NCI-H2171 treated with DMSO at 0.1 percent for 48 hours (cell line): Measurements from ENCODE around the gene PCDHA8.
"Not testable (repeated sequence)": the region's sequence is repeated elsewhere in the genome, so short reads cannot be mapped to it uniquely, and the experiment has no call there.

ENCODE experiments used
- DNase-seq: peaks from one replicate; lab custom pipeline; 2025; lab: John Stamatoyannopoulos, UW

PCDHA8 gene

DNA sequence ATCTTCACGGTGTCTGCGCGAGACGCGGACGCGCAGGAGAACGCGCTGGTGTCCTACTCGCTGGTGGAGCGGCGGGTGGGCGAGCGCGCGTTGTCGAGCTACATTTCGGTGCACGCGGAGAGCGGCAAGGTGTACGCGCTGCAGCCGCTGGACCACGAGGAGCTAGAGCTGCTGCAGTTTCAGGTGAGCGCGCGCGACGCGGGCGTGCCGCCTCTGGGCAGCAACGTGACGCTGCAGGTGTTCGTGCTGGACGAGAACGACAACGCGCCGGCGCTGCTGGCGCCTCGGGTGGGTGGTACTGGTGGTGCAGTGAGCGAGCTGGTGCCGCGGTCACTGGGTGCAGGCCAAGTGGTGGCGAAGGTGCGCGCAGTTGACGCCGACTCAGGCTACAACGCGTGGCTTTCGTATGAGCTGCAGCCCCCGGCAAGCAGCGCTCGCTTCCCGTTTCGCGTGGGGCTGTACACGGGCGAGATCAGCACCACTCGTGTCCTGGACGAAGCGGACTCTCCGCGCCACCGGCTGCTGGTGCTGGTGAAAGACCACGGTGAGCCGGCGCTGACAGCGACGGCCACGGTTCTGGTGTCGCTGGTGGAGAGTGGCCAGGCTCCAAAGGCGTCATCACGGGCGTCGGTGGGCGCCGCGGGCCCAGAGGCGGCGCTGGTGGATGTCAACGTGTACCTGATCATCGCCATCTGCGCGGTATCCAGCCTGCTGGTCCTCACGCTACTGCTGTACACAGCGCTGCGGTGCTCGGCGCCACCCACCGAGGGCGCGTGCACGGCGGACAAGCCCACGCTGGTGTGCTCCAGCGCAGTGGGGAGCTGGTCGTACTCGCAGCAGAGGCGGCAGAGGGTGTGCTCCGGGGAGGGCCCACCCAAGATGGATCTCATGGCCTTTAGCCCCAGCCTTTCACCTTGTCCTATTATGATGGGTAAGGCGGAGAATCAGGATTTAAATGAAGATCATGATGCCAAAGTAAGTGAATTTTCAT, 11.2 kb upstream of the PCDHA8 start:
- DNase-seq: not testable (repeated sequence)

DNA sequence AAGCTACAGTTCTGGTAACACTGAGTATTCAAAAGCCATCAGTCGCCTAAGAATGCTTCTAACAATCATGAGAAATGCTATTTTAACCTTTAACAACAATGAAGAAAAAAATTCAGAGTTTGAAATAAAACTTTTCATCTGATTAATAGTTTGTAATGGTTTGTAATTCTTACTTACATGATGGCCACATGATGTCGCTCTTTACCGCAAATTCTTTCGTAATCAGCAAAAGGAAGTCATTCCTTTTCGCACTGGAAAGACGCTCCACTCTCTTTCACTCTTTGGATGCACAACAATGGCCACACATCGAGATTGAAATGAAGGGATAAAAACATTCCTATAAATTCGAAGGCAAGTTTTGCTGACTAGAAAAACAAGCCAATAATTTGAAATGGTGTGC, 7.0 kb upstream of the PCDHA8 start, which contains the start of gene PCDHA7:
Gene PCDHA7 (plus strand): TSS at position 277 of the 400 bp plus-strand sequence. CDS start 115 bp downstream, at position 392.
- no peak for DNase-seq

DNA sequence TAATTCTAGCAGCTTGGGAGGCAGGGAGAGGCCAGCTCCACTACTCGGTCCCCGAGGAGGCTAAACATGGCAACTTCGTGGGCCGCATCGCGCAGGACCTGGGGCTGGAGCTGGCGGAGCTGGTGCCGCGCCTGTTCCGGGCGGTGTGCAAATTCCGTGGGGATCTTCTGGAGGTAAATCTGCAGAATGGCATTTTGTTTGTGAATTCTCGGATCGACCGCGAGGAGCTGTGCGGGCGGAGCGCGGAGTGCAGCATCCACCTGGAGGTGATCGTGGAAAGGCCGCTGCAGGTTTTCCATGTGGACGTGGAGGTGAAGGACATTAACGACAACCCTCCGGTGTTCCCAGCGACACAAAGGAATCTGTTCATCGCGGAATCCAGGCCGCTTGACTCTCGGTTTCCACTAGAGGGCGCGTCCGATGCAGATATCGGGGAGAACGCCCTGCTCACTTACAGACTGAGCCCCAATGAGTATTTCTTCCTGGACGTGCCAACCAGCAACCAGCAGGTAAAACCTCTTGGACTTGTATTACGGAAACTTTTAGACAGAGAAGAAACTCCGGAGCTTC, 6.5 kb upstream of the PCDHA8 start:
- not testable (repeated sequence) for DNase-seq

DNA sequence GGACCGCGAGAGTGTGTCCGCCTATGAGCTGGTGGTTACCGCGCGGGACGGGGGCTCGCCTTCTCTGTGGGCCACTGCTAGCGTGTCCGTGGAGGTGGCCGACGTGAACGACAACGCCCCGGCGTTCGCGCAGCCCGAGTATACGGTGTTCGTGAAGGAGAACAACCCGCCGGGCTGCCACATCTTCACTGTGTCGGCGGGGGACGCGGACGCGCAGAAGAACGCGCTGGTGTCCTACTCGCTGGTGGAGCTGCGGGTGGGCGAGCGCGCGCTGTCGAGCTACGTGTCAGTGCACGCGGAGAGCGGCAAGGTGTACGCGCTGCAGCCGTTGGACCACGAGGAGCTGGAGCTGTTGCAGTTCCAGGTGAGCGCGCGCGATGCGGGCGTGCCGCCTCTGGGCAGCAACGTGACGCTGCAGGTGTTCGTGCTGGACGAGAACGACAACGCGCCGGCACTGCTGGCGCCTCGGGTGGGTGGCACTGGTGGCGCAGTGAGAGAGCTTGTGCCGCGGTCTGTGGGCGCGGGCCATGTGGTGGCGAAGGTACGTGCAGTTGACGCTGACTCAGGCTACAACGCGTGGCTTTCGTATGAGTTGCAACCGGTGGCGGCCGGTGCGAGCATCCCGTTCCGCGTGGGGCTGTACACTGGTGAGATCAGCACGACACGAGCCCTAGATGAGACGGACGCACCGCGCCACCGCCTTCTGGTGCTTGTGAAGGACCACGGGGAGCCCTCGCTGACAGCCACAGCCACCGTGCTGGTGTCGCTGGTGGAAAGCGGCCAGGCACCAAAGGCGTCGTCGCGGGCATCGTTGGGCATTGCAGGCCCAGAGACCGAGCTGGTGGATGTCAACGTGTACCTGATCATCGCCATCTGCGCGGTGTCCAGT, 5.1 kb upstream of the PCDHA8 start:
- no peak for DNase-seq

DNA sequence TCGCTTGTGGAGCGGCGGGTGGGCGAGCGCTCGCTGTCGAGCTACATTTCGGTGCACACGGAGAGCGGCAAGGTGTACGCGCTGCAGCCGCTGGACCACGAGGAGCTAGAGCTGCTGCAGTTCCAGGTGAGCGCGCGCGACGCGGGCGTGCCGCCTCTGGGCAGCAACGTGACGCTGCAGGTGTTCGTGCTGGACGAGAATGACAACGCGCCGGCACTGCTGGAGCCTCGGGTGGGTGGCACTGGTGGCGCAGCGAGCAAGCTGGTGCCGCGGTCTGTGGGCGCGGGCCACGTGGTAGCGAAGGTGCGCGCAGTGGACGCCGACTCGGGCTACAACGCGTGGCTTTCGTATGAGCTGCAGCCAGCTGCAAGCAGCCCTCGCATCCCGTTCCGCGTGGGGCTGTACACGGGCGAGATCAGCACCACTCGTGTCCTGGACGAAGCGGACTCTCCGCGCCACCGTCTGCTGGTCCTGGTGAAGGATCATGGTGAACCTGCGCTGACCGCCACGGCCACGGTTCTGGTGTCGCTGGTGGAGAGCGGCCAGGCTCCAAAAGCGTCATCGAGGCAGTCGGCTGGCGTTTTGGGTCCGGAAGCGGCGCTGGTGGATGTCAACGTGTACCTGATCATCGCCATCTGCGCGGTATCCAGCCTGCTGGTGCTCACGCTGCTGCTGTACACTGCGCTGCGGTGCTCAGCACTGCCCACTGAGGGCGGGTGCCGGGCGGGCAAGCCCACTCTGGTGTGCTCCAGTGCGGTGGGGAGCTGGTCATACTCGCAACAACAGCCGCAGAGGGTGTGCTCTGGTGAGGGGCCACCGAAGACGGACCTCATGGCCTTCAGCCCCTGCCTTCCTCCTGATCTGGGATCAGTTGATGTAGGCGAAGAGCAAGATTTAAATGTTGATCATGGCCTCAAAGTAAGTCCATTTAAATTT, 2.1 kb downstream of the PCDHA8 start:
- no peak for DNase-seq

DNA sequence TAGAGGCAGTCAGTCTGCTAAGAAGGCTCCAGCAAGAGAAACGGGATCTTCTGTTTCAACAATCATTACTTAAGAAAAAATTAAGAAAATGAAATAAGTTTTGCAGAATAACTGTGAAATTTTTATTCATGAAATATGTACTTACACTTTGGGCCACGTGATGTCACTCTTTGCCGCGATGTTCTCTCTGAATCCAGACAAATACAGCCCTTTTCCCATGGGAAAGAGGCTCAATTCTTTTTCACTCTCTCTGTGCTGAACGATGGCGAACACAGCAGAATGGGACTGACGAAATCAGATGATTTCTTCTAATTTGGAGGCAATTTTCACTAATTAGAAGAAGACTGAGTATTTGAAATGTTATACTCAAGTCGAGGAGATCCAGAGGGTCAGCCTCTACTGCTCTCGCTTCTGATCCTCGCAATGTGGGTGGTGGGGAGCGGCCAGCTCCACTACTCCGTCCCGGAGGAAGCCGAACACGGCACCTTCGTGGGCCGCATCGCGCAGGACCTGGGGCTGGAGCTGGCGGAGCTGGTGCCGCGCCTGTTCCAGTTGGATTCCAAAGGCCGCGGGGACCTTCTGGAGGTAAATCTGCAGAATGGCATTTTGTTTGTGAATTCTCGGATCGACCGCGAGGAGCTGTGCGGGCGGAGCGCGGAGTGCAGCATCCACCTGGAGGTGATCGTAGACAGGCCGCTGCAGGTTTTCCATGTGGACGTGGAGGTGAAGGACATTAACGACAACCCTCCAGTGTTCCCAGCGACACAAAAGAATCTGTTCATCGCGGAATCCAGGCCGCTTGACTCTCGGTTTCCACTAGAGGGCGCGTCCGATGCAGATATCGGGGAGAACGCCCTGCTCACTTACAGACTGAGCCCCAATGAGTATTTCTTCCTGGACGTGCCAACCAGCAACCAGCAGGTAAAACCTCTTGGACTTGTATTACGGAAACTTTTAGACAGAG, 7.4 kb downstream of the PCDHA8 start, which contains the start of gene PCDHA9:
Gene PCDHA9 (plus strand): TSS at position 244 of the 964 bp plus-strand sequence. CDS start 114 bp downstream, at position 358.
- DNase-seq: not testable (repeated sequence)

DNA sequence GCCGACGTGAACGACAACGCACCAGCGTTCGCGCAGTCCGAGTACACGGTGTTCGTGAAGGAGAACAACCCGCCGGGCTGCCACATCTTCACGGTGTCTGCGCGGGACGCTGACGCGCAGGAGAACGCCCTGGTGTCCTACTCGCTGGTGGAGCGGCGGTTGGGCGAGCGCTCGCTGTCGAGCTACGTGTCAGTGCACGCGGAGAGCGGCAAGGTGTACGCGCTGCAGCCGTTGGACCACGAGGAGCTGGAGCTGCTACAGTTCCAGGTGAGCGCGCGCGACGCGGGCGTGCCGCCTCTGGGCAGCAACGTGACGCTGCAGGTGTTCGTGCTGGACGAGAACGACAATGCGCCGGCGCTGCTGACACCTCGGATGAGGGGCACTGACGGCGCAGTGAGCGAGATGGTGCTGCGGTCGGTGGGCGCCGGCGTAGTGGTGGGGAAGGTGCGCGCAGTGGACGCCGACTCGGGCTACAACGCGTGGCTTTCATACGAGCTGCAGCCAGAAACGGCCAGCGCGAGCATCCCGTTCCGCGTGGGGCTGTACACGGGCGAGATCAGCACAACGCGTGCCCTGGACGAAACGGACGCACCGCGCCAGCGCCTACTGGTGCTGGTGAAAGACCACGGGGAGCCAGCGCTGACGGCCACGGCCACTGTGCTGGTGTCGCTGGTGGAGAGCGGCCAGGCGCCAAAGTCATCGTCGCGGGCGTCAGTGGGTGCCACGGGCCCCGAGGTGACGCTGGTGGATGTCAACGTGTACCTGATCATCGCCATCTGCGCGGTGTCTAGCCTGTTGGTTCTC, 9.0 kb downstream of the PCDHA8 start:
- not testable (repeated sequence) for DNase-seq

DNA sequence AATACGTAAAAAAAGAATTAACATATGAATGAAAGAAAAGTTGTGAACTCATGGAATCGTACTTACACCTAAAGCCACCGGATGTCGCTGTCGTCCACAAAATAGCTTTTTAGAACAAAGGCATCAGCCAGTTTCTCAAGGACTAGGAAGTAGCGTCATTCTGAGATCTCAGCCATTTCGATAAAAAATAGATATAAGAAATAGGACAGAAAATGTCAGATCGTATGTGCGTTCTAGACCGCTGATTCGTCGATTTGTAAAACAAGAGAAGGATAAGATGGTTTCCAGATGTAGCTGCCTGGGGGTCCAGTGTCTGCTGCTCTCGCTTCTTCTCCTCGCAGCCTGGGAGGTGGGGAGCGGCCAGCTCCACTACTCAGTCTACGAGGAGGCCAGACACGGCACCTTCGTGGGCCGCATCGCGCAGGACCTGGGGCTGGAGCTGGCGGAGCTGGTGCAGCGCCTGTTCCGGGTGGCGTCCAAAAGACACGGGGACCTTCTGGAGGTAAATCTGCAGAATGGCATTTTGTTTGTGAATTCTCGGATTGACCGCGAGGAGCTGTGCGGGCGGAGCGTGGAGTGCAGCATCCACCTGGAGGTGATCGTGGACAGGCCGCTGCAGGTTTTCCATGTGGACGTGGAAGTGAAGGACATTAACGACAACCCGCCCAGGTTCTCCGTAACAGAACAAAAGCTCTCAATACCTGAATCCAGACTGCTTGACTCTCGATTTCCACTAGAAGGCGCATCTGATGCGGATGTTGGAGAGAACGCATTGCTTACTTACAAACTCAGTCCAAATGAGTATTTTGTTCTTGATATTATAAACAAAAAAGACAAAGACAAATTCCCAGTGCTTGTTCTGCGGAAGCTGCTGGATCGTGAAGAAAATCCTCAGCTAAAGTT, 15.0 kb downstream of the PCDHA8 start, which contains the start of gene PCDHA10:
Gene PCDHA10 (plus strand): TSS at position 126 of the 903 bp plus-strand sequence. CDS start 152 bp downstream, at position 278.
- DNase-seq: no peak

DNA sequence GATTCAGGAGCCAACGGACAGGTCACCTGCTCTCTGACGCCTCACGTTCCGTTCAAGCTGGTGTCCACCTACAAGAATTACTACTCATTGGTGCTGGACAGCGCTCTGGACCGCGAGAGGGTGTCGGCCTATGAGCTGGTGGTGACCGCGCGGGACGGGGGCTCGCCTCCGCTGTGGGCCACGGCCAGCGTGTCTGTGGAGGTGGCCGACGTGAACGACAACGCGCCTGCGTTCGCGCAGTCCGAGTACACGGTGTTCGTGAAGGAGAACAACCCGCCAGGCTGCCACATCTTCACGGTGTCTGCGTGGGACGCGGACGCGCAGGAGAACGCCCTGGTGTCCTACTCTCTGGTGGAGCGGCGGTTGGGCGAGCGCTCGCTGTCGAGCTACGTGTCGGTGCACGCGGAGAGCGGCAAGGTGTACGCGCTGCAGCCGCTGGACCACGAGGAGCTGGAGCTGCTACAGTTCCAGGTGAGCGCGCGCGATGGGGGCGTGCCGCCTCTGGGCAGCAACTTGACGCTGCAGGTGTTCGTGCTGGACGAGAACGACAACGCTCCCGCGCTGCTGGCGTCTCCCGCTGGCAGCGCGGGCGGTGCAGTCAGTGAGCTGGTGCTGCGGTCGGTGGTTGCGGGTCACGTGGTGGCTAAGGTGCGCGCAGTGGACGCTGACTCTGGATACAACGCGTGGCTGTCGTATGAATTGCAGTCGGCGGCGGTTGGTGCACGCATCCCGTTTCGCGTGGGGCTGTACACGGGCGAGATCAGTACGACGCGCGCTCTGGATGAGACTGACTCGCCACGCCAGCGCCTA, 16.4 kb downstream of the PCDHA8 start:
- DNase-seq: no peak

DNA sequence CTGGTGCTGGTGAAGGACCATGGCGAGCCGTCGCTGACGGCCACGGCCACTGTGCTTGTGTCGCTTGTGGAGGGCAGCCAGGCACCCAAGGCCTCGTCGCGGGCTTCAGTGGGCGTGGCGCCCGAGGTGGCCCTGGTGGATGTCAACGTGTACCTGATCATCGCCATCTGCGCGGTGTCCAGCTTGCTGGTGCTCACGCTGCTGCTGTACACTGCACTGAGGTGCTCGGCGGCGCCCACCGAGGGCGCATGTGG, 16.9 kb downstream of the PCDHA8 start:
- no peak for DNase-seq

DNA sequence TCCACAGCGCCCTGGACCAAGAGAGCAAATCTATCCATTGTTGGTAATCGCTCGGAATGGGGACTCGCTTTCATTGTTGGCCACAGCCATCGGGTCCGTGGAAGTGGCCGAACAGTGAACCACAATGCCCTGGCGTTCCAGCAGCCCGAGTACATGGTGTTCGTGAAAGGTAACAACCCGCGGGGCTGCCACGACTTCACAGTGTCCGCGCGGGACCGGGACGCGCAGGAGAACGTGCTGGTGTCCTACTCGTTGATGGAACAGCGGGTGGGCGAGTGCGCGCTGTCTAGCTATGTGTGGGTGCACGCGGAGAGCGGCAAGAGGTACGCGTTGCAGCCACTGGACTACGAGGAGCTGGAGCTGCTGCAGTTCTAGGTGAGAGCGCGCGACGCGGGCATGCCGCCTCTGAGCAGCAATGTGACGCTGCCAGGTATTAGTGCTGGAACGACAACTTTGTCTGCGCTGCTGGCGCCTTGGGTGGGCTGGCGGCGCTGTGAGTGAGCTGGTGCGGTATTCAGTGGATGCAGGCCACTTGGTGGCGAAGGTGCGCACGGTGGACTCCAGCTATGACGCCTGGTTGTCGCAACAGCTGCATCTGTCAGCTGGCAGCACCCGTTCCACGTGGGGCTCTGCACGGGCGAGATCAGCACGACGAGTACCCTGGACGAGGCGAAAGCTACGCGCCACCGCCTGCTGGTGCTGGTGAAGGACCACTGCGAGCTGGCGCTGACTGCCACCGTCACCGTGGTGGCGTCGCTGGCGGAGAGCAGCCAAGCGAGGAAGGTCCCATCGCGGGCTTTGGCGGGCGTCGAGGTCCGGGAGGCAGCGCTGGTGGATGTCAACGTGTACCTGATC, 21.7 kb downstream of the PCDHA8 start:
- no peak for DNase-seq

DNA sequence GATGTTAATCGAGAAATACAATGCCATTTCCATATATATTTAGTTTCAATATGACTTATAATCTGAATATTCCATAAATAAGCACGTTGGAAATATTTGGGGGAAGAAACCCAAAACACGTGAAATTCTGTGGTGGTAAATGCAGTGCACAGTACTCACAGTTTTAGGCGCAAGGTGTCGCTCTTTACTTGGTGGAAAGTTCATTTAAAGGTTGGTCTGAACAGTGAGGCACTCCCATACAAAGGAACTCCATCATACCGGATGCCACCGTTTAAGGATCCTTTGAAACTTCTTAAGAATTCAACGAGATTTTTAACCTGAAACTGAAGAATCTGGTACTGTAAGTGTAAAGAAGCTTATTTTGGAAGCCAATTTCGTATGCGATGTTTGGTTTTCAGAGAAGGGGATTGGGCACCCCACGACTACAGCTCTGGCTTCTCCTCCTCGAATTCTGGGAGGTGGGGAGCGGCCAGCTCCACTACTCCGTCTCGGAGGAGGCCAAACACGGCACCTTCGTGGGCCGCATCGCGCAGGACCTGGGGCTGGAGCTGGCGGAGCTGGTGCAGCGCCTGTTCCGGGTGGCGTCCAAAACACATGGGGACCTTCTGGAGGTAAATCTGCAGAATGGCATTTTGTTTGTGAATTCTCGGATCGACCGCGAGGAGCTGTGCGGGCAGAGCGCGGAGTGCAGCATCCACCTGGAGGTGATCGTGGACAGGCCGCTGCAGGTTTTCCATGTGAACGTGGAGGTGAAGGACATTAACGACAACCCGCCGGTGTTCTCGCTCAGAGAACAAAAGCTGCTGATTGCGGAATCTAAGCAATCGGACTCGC, 28.0 kb downstream of the PCDHA8 start, which contains the start of gene PCDHA11:
Gene PCDHA11 (plus strand): TSS at position 237 of the 834 bp plus-strand sequence. CDS start 147 bp downstream, at position 384.
- no peak for DNase-seq

DNA sequence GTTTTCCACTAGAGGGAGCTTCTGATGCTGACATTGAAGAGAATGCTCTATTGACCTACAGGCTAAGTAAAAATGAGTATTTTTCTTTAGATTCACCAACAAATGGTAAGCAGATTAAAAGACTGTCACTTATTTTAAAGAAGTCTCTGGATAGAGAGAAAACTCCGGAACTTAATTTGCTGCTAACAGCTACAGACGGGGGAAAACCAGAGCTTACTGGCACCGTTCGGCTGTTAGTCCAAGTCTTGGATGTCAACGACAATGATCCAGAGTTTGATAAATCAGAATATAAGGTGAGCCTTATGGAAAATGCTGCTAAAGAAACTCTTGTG, 28.5 kb downstream of the PCDHA8 start:
- DNase-seq: no peak

DNA sequence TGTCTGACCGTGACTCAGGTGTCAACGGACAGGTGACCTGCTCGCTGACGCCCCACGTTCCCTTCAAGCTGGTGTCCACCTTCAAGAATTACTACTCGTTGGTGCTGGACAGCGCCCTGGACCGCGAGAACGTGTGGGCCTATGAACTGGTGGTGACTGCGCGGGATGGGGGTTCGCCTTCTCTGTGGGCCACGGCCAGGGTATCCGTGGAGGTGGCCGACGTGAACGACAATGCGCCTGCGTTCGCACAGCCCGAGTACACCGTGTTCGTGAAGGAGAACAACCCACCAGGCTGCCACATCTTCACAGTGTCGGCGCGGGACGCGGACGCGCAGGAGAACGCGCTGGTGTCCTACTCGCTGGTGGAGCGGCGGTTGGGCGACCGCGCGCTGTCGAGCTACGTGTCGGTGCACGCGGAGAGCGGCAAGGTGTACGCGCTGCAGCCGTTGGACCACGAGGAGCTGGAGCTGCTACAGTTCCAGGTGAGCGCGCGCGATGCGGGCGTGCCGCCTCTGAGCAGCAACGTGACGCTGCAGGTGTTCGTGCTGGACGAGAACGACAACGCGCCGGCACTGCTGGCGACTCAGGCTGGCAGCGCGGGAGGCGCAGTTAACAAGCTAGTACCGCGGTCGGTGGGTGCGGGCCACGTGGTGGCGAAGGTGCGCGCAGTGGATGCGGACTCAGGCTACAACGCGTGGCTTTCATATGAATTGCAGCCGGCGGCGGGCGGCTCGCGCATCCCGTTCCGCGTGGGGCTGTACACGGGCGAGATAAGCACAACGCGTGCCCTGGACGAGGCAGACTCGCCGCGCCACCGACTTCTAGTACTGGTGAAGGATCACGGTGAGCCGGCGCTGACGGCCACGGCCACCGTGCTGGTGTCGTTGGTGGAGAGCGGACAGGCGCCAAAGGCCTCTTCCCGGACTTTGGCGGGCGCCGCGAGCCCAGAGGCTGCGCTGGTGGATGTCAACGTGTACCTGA, 29.5 kb downstream of the PCDHA8 start:
- DNase-seq: no peak
